HG03139 (cell line): ENCODE data around the gene PLBD1.

Experiments used
- ATAC-seq: cut with Tn5 transposase; IDR thresholded peaks from one replicate; pipeline ENCODE4 v1.9.1; 2021; ENCODE audit not compliant: unreplicated experiment

PLBD1 gene

DNA sequence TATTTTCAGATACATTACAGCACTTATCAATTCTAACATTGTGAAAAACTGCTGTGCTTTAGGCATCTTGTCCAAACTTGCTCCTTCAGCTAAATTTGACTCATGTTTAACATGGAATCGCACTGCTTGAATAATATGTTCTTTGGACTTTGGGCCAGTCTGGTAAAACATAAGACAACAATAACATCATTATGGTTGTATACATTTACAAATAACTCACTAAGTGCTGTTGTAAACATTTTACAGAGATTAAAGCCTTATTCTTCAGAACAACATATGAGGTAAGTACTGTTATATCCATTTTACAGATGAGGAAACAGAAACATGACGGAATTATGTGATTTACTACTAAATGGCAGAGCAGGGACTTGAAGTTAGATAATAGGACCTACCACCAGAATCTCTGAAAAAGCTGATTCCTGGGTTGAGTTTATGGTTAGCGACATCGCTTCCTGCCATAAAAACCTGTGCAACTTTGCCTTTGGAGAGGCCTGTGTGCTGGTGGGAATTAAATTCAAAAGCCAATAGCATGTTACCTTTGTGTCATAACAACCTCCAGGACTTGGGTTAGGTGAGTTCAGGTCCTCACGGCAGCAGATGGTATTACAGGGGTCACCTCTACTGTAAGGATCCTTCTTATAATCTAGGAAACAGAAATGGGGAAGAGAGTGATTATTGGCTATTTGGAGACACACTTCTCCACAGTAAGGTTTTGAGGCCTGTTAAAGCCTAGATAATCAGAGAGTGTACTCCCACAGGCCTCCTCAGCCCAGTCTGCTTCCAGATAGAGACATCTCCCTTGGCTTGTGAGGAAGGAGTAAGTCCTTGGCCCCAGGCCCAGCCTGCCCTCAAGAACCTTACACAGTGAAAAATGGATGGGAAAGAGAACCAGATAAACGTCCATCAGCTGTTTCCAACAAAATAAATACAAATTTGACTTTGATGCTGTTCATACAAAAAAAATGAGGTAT is 61.8 kb downstream of the PLBD1 start:
- ATAC-seq = no peak

DNA sequence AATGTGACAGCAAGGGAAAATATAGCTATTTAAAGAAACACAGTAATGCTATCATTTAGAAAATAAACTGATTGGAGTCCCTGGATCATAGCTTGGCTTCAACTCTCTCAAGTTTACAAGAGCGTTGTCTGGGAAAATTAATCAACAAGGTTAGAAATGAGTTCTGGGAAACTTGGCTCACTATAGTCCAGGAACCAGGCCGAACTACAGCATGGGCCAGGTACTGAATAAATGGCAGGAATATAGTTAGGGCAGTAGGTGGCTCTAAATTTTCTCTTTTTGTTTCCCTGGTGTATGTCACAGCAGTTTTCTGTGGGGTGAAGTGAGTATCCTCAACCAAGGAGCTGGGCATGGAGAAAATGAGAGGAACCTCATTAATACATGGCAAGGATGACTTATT is 72.4 kb downstream of the PLBD1 start:
- ATAC-seq = no peak

DNA sequence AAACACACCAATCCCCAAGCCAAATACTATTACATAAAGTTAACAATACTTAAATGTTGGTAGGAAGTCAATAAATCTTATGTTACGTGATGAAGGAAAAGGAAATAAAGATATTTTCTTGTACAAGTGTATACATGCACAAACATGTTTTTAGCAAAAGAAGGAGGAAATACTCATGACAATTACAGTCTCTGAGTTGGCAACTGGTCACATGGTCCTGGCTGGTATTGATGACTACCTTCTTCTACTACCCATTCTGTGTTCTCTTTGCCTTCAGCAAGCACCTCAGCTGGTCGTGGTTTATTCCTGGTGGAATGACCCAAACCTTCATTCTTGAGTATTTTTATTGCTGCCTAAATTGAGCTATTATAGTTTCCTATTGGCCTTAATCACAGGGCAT is 84.8 kb downstream of the PLBD1 start:
- no peak for ATAC-seq

DNA sequence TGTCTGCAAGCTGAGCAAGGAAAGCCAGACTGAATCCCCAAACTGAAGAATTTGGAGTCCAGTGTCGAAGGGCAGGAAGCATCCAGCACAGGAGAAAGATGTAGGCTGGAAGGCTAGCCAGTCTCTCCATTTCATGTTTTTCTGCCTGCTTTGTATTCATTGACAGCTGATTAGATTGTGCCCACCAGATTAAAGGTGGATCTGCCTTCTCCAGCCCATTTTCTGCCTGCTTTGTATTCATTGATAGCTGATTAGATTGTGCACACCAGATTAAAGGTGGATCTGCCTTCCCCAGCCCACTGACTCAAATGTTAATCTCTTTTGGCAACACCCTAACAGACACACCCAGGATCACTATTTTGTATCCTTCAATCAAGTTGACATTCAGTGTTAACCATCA is 85.3 kb downstream of the PLBD1 start:
- no peak for ATAC-seq

DNA sequence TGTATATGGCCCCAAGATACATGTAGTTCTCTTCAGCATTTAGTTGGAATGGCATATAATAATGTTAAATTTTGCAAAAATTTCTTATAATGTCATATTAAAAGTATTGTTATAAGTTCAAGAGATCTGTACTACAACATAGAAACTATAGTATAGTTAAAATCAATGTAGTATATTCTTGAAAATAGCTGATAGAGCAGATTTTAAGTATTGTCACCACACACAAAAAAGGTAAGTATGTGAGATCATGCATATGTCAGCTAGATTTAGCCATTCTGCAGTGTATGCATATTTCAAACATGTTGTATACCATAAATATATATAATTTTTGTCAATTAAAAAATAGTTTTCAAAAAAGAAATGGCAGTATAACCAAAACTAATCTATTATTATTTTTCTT is 86.5 kb downstream of the PLBD1 start:
- ATAC-seq = no peak

DNA sequence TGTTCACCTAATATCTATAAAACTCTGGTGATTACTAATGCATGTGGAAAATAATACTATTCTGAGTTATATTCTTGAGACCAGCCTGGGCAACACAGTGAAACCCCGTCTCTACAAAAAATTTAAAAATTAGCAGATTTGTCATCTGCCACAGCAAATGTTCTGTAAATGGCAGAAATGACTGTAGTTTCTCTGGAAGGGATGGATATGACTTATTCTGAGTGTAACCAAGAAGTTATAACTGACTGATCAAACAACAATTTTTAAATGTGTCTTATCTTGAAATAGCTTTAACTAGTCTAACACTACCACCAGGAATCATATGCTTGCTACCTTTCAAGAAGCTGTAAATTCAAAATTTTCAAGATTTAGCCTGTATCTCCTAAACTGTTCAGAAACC is 88.7 kb downstream of the PLBD1 start:
- ATAC-seq = no peak

DNA sequence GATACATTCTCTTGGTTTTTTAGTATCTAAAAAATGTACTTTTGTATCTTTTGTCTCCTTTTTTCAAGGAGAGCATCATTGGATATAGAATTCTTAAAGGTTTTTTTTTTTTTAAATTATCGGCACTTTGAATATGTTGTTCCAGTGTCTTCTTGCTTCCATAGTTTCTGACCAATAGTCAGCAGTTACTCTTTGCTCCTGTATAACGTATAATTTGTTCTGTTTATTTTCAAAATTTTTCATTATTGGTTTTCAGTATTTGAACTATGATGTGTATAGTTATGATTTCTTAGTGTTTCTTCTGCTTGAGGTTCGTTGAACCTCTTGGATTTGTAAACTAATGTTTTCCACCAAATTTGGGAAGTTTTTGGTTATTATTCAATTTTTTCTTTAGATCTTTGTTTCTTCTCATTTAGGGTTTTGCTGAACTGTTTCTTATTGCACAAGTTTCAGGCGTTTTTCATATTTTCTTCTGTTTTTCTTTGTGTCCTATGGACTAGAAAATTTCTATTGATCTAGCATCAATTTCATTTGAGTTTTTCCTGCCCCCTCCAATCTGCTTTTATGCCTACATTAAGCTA is 93.9 kb downstream of the PLBD1 start:
- ATAC-seq = no peak

DNA sequence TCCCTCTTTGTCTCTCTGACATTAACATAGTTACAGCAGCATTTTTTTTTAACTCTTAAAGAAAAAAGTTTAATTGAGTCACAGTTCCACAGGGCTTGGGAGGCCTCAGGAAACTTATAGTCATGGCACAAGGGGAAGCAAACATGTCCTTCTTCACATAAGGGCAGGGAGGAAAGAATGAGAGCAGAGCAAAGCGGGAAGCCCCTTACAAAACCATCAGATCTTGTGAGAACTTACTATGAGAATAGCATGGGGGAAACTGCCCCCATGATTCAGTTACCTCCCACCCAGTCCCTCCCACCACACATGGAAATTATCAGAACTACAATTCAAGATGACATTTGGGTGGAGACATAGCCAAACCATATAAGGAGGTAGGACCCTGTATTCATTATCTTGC is 96.2 kb downstream of the PLBD1 start:
- ATAC-seq = no peak

DNA sequence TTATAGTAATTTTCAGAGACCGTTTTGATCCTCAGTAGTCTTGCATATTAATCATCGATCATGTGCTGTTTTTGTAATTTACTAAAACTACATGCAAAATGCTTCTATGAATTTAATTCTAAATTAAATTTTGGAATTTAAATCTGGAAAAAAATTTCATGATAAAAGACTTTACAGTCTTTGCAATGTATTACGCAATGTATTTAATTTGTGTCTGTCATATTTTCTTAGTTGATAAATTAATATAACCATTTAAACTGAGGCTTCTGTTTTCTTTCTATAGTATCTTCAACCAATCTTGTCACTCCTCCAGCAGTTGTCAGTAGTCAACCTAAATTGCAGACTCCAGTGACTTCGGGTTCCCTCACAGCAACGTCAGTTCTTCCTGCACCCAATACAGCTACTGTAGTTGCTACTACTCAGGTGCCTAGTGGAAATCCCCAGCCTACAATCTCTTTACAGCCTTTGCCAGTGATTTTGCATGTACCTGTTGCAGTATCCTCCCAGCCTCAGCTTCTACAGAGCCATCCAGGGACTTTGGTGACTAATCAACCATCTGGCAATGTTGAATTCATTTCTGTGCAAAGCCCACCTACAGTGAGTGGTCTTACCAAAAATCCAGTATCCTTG is 107.4 kb downstream of the PLBD1 start:
- no peak for ATAC-seq

DNA sequence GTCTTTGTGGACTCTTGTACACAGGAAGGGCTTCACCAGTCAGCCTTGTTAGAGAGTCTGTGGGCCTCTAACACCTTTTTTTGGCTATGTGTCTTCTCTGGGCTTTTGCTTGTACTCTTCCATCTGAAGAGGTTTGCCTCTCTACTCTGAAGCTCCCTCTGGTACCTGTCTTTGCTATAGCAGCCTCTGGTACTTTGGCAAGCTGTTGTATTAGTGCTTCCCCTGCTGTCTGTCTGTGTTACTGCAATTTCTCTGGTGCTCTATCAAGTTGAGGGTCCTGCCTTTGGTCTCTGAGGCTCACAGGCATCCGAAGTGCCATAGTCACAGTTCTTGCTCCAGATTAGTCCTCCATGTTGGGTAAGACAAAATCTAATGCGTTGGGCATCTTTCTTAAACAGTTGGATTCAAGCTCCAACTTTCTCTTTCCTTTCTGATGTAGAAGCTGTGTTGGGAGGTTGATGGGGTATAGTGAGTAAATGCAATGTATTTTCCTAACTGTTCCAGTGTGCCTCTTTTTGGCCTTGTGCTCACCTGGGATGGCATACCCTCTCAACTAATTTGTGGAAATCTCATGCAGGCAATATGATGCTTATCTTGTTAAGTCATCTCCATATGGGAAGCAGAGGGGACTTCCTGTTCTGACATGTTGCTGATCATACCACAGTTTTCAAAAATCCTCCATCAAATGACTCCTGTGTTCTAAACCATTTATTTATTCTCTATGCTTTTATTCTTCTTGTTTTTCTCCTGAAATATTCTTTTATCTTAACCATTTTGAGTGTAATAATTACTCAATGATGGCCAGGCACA is 113.4 kb downstream of the PLBD1 start:
- ATAC-seq = no peak
